Measurements from ENCODE around the gene SLC26A2. TPM values are rescaled to one million over a fixed set of nuclear protein-coding genes. Genes with fewer than 3 reads are reported as not detected.

The SLC26A2 gene
- total RNA-seq, 1 donor from 2014 or later = 12.6 TPM

- Mint-ChIP-seq H3K4me3 (ENCODE audit: low read depth) (no peak overlapping the region), H3K9me3 (ENCODE audit: low read depth) (no peaks in the 10 kb centered on the region), H3K27ac (no peak overlapping the region), H3K27me3 (no peaks in the 10 kb centered on the region), H3K36me3 (ENCODE audit: insufficient read depth) (peaks cover 2% of the 10 kb centered on the region), H3K4me1 (ENCODE audit: low read depth) (no peaks in the 10 kb centered on the region)
- DNase-seq (ENCODE audit: low spot score, unreplicated experiment) = no peak
- no peak for TF ChIP-seq CTCF (IDR thresholded peaks at IDR 0.05; ENCODE audit: unreplicated experiment)
These were observed 6.4 kb downstream of the SLC26A2 start for GRCh38 chr5:149966946-149967345.

DNA sequence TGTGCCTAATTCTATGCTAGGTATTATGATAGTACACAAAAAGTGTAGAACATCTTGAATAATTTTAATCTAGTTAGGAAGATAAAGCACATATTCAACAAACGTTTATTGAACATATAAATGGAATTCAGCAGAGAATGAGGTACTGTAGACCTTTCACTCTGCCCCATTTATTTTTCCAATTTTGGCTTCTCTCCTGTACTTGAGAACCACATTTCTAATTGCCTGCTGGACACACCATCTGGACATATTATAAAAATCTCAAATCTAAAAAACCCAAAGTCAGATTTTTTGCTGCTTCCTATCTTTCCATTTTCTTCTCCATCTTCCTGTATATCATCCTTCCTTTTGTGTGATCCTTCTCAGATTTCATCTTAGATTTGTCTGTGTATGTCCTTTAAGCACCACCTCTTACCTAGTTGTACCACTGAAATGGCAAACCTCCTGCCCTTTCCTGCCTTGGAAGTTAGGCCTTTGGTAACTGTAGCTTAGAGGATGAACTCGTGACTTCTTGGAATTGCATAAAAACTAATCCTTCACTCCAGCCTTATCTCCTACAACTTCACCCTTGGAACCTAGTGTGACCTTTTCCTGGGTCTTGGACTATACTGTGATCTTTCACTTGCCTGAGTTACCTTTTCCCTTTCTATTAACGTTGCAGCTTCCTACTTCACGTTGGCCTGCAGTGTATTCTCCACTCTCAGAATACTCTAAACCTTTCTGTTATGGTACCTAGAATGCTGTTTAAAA lies 8.8 kb downstream of the SLC26A2 start:
- no peak overlapping the region for H3K27ac Mint-ChIP-seq
- no peaks in the 10 kb centered on the region for H3K4me1 Mint-ChIP-seq (ENCODE audit: low read depth)
- no peak for TF ChIP-seq CTCF (IDR thresholded peaks at IDR 0.05; ENCODE audit: unreplicated experiment)

DNA sequence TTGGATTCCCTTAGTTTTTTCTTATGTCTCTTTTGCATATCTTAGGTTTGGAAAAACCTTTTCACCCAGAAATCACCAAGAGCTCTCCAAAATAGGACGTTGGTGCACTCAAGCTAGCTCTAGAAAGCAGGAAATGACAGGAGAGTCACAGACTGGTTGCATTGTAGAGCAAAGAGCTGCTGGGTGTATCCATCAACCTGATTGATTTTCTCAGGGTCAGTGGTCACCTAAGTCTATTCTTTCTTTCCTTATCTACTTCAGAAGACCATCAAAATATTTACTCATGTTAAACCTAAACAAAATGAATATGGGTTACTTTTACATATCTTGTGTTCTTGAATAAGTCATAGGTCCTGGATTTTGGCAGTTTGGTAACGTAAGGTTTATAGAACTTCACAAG lies 14.9 kb downstream of the SLC26A2 start:
- TF ChIP-seq CTCF (IDR thresholded peaks at IDR 0.05; ENCODE audit: unreplicated experiment) = no peak
- H3K36me3 Mint-ChIP-seq (ENCODE audit: insufficient read depth) = peaks cover 12% of the 10 kb centered on the region
- DNase-seq (ENCODE audit: low spot score, unreplicated experiment) = no peak
- no peak overlapping the region for H3K4me3 Mint-ChIP-seq (ENCODE audit: low read depth)
- H3K27me3 Mint-ChIP-seq = no peaks in the 10 kb centered on the region
- H3K4me1 Mint-ChIP-seq (ENCODE audit: low read depth) = peaks cover 27% of the 10 kb centered on the region
- no peaks in the 10 kb centered on the region for H3K9me3 Mint-ChIP-seq (ENCODE audit: low read depth)
- peak overlapping the region; percentile 49 for H3K27ac Mint-ChIP-seq

More for the DNA sequence above, 8.8 kb downstream of the SLC26A2 start:
- Mint-ChIP-seq H3K27me3 (no peaks in the 10 kb centered on the region), H3K9me3 (ENCODE audit: low read depth) (no peaks in the 10 kb centered on the region), H3K4me3 (ENCODE audit: low read depth) (no peak overlapping the region), H3K36me3 (ENCODE audit: insufficient read depth) (peaks cover 2% of the 10 kb centered on the region)
- no peak for DNase-seq (ENCODE audit: low spot score, unreplicated experiment)

GRCh38 chr5:149979896-149980295 lies 19.3 kb downstream of the SLC26A2 start:
- no peaks in the 10 kb centered on the region for H3K27me3 Mint-ChIP-seq
- H3K9me3 Mint-ChIP-seq (ENCODE audit: low read depth) = no peaks in the 10 kb centered on the region
- H3K27ac Mint-ChIP-seq = no peak overlapping the region
- no peak for DNase-seq (ENCODE audit: low spot score, unreplicated experiment)
- H3K36me3 Mint-ChIP-seq (ENCODE audit: insufficient read depth) = peaks cover 16% of the 10 kb centered on the region
- peaks cover 33% of the 10 kb centered on the region for H3K4me1 Mint-ChIP-seq (ENCODE audit: low read depth)
- no peak for TF ChIP-seq CTCF (IDR thresholded peaks at IDR 0.05; ENCODE audit: unreplicated experiment)
- H3K4me3 Mint-ChIP-seq (ENCODE audit: low read depth) = no peak overlapping the region

DNA sequence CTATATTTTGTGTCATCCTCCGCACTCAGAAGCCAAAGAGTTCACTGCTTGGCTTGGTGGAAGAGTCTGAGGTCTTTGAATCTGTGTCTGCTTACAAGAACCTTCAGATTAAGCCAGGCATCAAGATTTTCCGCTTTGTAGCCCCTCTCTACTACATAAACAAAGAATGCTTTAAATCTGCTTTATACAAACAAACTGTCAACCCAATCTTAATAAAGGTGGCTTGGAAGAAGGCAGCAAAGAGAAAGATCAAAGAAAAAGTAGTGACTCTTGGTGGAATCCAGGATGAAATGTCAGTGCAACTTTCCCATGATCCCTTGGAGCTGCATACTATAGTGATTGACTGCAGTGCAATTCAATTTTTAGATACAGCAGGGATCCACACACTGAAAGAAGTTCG lies 20.6 kb downstream of the SLC26A2 start:
- no peak for DNase-seq (ENCODE audit: low spot score, unreplicated experiment)
- Mint-ChIP-seq H3K4me3 (ENCODE audit: low read depth) (no peak overlapping the region), H3K36me3 (ENCODE audit: insufficient read depth) (peaks cover 16% of the 10 kb centered on the region), H3K27ac (no peak overlapping the region), H3K27me3 (no peaks in the 10 kb centered on the region), H3K4me1 (ENCODE audit: low read depth) (peaks cover 22% of the 10 kb centered on the region), H3K9me3 (ENCODE audit: low read depth) (no peaks in the 10 kb centered on the region)
- TF ChIP-seq CTCF (IDR thresholded peaks at IDR 0.05; ENCODE audit: unreplicated experiment) = no peak

All from progenitor cell of endocrine pancreas (in vitro differentiated cells).